Kidney (tissue), 22 donors: ENCODE measurements around the gene SNX27. TPM values are rescaled to one million over a fixed set of nuclear protein-coding genes. Genes with fewer than 3 reads are reported as not detected.
A peak's percentile ranks its signal among the peaks of the same experiment; 100 is the strongest.

Source experiments
- DNase-seq, 5 donors: peaks; one replicate each; pipeline ENCODE4 v3.0.0-alpha.2; 2013 to 2020
- FAIRE-seq: peaks from 2 replicates; lab custom pipeline; 2012; peaks lifted over from hg19 to GRCh38; lab: Jason Lieb, UNC
- H3K27ac ChIP-seq, 2 donors: one replicate each; pipeline ENCODE4 v1.7.0; 2013; ENCODE audit warnings: low read depth in 2 of 2, low read length in 2 of 2, inconsistent platforms in 1 of 2
- H3K27me3 ChIP-seq: one replicate; pipeline ENCODE4 v1.7.1; 2013; ENCODE audit warnings: low read length, inconsistent platforms; ENCODE audit not compliant: control insufficient read depth, insufficient read depth
- H3K36me3 ChIP-seq, 3 donors: one replicate each; pipeline versions ENCODE4 v1.7.0 to v1.7.1; 2013; ENCODE audit warnings: low read length in 3 of 3, control low read depth in 1 of 3, inconsistent platforms in 1 of 3; ENCODE audit not compliant: insufficient read depth in 3 of 3, control insufficient read depth in 2 of 3
- H3K4me1 ChIP-seq, 3 donors: one replicate each; pipeline versions ENCODE4 v1.7.0 to v1.7.1; 2013; ENCODE audit warnings: low read length in 3 of 3, inconsistent platforms in 1 of 3, low read depth in 1 of 3; ENCODE audit not compliant: control insufficient read depth in 2 of 3, insufficient read depth in 2 of 3
- H3K4me3 ChIP-seq, 3 donors: one replicate each; pipeline versions ENCODE4 v1.7.0 to v1.8.1; 2013; ENCODE audit warnings: low read length in 3 of 3, control low read depth in 1 of 3, inconsistent platforms in 1 of 3
- H3K9ac ChIP-seq, 3 donors: one replicate each; pipeline versions ENCODE4 v1.7.0 to v1.7.1; 2013; ENCODE audit warnings: low read length in 3 of 3, control low read depth in 1 of 3, inconsistent platforms in 1 of 3
- H3K9me3 ChIP-seq, 3 donors: one replicate each; pipeline versions ENCODE4 v1.7.0 to v1.7.1; 2013; ENCODE audit warnings: low read length in 3 of 3, control low read depth in 1 of 3, inconsistent platforms in 1 of 3; ENCODE audit not compliant: control insufficient read depth in 2 of 3, insufficient read depth in 1 of 3
- intact Hi-C: fragments of 100-400 bp; cut with DNase I; formaldehyde crosslinking; loops from one replicate; pipeline ENCODE4 v1.11.1; 2022
- long read RNA-seq, 10 donors: library from polyadenylated mRNA in 1 of 10; unstranded in 1 of 10; transcript quantifications; one replicate each; pipeline ENCODE4 v2.0.0 and lab custom pipeline, GENCODE V29; 2021 to 2026
- polyA plus RNA-seq: library from polyadenylated mRNA; stranded (reverse); fragments of 350-450 nt; fragmentation: Illumina TruSeq; extraction: RNeasy Lipid Tissue Mini Kit (QIAGEN cat#74804); gene quantifications from one replicate; pipeline ENCODE4 v1.2.3, GENCODE V29; 2014; ENCODE audit warnings: low read depth, low replicate concordance; ENCODE audit not compliant: insufficient read depth
- total RNA-seq: library from RNA; stranded (reverse); fragmentation: NEBNext Ultra II Directional; extraction: Animal tissue kit (Norgen Biotek cat#: 25700); gene quantifications from one replicate; pipeline ENCODE4 v1.2.1, GENCODE V29; 2021
- TF ChIP-seq, protein P1 (sequence below): IDR thresholded peaks from 3 replicates; pipeline ENCODE4 v1.5.1; 2012; ENCODE audit warnings: mild to moderate bottlenecking, moderate library complexity, borderline replicate concordance; ENCODE audit not compliant: insufficient read depth; ENCODE audit errors: extremely low read depth
- donor health status: control.
- donor health status: control.
- donor health status: control.
- donor health status: control.
- donor health status: control.
- donor health status: DM: yes; HTN: yes; CAD: no.
- donor health status: Normal renal cell carcinoma (clear cell type).

Gene SNX27
- total RNA-seq (46.3 TPM), polyA plus RNA-seq (13.5 TPM)
- long read RNA-seq, donor 1, result 0 reads
- long read RNA-seq, donor 2, full-length matches to known transcripts, result 1 of 1 reads
- long read RNA-seq, donor 2, partial matches to known transcripts, result 0 of 1 reads
- long read RNA-seq, donor 2, other reads (novel, unspliced or antisense), result 0 of 1 reads
- long read RNA-seq, donor 3, full-length matches to known transcripts, result 3 of 3 reads
- long read RNA-seq, donor 3, partial matches to known transcripts, result 0 of 3 reads
- long read RNA-seq, donor 3, other reads (novel, unspliced or antisense), result 0 of 3 reads
- long read RNA-seq, donor 4, result 0 reads
- long read RNA-seq, donor 5, result 0 reads
- long read RNA-seq, donor 6, result 0 reads
- long read RNA-seq, donor 7, full-length matches to known transcripts, result 13 of 22 reads
- long read RNA-seq, donor 7, partial matches to known transcripts, result 0 of 22 reads
- long read RNA-seq, donor 7, other reads (novel, unspliced or antisense), result 9 of 22 reads
- long read RNA-seq, donor 8, full-length matches to known transcripts, result 1 of 1 reads
- long read RNA-seq, donor 8, partial matches to known transcripts, result 0 of 1 reads
- long read RNA-seq, donor 8, other reads (novel, unspliced or antisense), result 0 of 1 reads
- long read RNA-seq, donor 9, result 0 reads
- long read RNA-seq, donor 10, result 0 reads

DNA sequence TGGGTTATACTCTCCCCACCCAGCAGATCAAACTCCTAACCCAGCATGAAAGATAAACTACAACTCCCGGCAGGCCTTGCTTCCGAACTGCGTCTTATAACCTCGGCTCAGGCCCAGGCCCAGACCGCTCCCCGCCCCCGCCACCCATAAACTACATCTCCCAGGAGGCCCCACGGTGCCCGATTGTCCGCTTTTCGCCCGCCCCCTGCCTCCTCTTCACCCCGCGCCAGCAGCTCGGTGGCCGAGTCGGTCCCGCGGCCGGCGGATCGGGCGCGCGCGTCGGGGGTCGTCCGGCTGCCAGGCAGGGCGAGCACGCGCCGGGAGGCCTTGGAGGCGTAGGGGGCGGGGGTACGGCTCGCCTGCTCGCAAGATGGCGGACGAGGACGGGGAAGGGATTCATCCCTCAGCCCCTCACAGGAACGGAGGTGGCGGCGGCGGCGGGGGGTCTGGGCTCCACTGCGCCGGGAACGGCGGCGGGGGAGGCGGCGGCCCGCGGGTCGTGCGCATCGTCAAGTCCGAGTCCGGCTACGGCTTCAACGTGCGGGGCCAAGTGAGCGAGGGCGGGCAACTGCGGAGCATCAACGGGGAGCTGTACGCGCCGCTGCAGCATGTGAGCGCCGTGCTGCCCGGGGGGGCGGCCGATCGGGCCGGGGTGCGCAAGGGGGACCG lies at the start of gene SNX27:
Gene SNX27, plus strand, starts transcription at position 219 of the 669 bp plus-strand sequence. Its CDS starts 152 bp downstream, at position 371.
- no peaks in the 10 kb centered on the region for H3K36me3 ChIP-seq
- no peaks in the 10 kb centered on the region for H3K27me3 ChIP-seq
- intact Hi-C loops, result no loop called here
- TF ChIP-seq, protein P1, sequence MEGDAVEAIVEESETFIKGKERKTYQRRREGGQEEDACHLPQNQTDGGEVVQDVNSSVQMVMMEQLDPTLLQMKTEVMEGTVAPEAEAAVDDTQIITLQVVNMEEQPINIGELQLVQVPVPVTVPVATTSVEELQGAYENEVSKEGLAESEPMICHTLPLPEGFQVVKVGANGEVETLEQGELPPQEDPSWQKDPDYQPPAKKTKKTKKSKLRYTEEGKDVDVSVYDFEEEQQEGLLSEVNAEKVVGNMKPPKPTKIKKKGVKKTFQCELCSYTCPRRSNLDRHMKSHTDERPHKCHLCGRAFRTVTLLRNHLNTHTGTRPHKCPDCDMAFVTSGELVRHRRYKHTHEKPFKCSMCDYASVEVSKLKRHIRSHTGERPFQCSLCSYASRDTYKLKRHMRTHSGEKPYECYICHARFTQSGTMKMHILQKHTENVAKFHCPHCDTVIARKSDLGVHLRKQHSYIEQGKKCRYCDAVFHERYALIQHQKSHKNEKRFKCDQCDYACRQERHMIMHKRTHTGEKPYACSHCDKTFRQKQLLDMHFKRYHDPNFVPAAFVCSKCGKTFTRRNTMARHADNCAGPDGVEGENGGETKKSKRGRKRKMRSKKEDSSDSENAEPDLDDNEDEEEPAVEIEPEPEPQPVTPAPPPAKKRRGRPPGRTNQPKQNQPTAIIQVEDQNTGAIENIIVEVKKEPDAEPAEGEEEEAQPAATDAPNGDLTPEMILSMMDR, result no peak
- H3K4me1 ChIP-seq, result peaks cover 0 to 11% (median 9%) of the 10 kb centered on the region in 3 donors
- H3K4me3 ChIP-seq, result peak within 1 kb of the TSS; percentile 85 to 94 (median 93)
- no peak for FAIRE-seq
- peak within 1 kb of the TSS; percentile 63 to 84 (median 73) for H3K9ac ChIP-seq
- H3K27ac ChIP-seq, result peak within 1 kb of the TSS; percentile 76 to 88
- DNase-seq, result peak; percentile 96 to 98 (median 97)
- H3K9me3 ChIP-seq, result no peaks in the 10 kb centered on the region

DNA sequence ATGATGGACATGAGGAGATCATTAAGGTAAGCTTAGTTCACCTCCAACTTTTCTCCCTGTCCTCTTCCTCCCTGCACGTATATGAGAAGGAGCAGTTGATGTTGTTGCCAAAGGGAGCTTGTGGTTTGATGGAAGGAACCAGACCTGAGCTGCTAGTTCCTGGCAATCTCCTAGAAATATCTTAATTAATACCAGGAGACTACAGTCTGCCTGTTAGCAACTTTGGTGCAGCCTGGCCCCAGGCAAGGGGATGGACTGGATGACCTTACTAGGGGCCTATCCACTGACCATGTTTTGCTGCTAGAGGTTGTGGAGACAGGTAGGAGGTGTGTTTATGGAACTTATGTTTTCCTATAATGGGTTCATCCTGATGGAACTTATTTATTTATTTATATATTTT lies 49.2 kb upstream of the SNX27 start:
- TF ChIP-seq, protein P1, result no peak
- FAIRE-seq, result no peak
- intact Hi-C loops, result no loop called here
- Histone ChIP-seq H3K27ac (no peak overlapping the region), H3K27me3 (no peaks in the 10 kb centered on the region), H3K9ac (no peak overlapping the region), H3K36me3 (peaks cover 0 to 28% (median 3%) of the 10 kb centered on the region in 3 donors), H3K4me3 (no peak overlapping the region), H3K9me3 (no peaks in the 10 kb centered on the region), H3K4me1 (no peaks in the 10 kb centered on the region)
- no peak for DNase-seq

DNA sequence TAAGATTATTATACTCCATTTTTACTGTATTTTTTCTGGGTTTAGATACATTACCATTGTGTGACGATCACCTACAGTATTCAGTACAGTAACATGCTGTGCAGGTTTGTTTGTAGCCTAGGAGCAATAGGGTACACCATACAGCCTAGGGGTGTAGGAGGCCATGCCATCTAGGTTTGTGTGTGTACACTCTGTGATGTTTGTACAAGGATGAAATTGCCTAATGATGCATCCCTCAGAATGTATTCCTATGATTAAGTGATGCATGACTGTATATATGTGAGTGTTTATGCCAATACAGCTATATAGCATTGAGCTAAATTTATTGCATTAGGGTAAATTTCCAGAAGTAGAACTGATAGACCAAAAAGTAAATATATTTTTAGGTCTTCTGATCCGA lies 48.5 kb upstream of the SNX27 start:
- no peak overlapping the region for H3K27ac ChIP-seq
- intact Hi-C loops, result no loop called here
- H3K9ac ChIP-seq, result no peak overlapping the region
- no peaks in the 10 kb centered on the region for H3K4me1 ChIP-seq
- FAIRE-seq, result no peak
- H3K36me3 ChIP-seq, result peaks cover 0 to 29% (median 3%) of the 10 kb centered on the region in 3 donors
- DNase-seq, result no peak
- H3K9me3 ChIP-seq, result no peaks in the 10 kb centered on the region
- TF ChIP-seq, protein P1, result no peak
- no peak overlapping the region for H3K4me3 ChIP-seq
- no peaks in the 10 kb centered on the region for H3K27me3 ChIP-seq
